HEK293 (cell line): ENCODE measurements around the gene RXRG.

ENCODE experiments used
- CTCF ChIA-PET: fragments of 350-600 bp; formaldehyde crosslinking; extraction: SDS; loops from one replicate; lab custom pipeline; 2021; ENCODE audit warnings: antibody characterized with exemption; lab: Yijun Ruan, JAX
- POLR2A ChIA-PET: fragments of 300-600 bp; formaldehyde crosslinking; extraction: SDS; loops from one replicate; lab custom pipeline; 2020; ENCODE audit warnings: antibody characterized with exemption, inconsistent platforms; lab: Yijun Ruan, JAX
- H3K27ac ChIP-seq: fragments of 200-500 bp; sonication (Bioruptor generic); 2 replicates; pipeline ENCODE4 v1.5.1; 2014; ENCODE audit warnings: low read depth, low read length, control low read depth, inconsistent platforms; ENCODE audit errors: extremely low read depth
- H3K36me3 ChIP-seq, 2 experiments: fragments of 200-500 bp in 1 of 2; sonication (Bioruptor generic) in 1 of 2; 1 replicate in 1 of 2; 2 replicates in 1 of 2; pipeline ENCODE4 v1.5.1; 2014 to 2017; ENCODE audit warnings: inconsistent platforms in 2 of 2, low read length in 2 of 2; ENCODE audit not compliant: control insufficient read depth in 2 of 2, insufficient read depth in 1 of 2
- H3K4me1 ChIP-seq: fragments of 200-500 bp; sonication (Bioruptor generic); 2 replicates; pipeline ENCODE4 v1.5.1; 2014; ENCODE audit warnings: mild to moderate bottlenecking, low read length, inconsistent platforms; ENCODE audit not compliant: control insufficient read depth, insufficient read depth
- H3K4me3 ChIP-seq: 2 replicates; pipeline ENCODE4 v1.5.1; 2011; ENCODE audit warnings: low read depth, mild to moderate bottlenecking, control low read depth, low read length, moderate library complexity
- H3K9me3 ChIP-seq: fragments of 200-500 bp; sonication (Bioruptor generic); 2 replicates; pipeline ENCODE4 v1.5.1; 2014; ENCODE audit warnings: low read depth, low read length, inconsistent platforms; ENCODE audit not compliant: control insufficient read depth, insufficient read depth
- FEZF1 ChIP-seq: fragments of 450-650 bp; formaldehyde crosslinking; IDR thresholded peaks from 2 replicates; pipeline ENCODE4 v1.5.1; 2016; ENCODE audit warnings: missing biosample characterization, missing genetic modification characterization
- KLF17 ChIP-seq: fragments of 450-650 bp; formaldehyde crosslinking; IDR thresholded peaks from 2 replicates; pipeline ENCODE4 v1.5.1; 2016; ENCODE audit warnings: missing biosample characterization, missing genetic modification characterization
- KLF8 ChIP-seq: fragments of 450-650 bp; formaldehyde crosslinking; IDR thresholded peaks from 2 replicates; pipeline ENCODE4 v1.5.1; 2016; ENCODE audit warnings: missing biosample characterization, missing genetic modification characterization
- KLF9 ChIP-seq: fragments of 450-650 bp; formaldehyde crosslinking; IDR thresholded peaks from 2 replicates; pipeline ENCODE4 v1.5.1; 2016; ENCODE audit warnings: missing biosample characterization, missing genetic modification characterization, low read depth
- PRDM4 ChIP-seq: fragments of 450-650 bp; formaldehyde crosslinking; IDR thresholded peaks from 2 replicates; pipeline ENCODE4 v1.5.1; 2017; ENCODE audit warnings: missing biosample characterization, missing genetic modification characterization
- SALL2 ChIP-seq: fragments of 450-650 bp; formaldehyde crosslinking; IDR thresholded peaks from 2 replicates; pipeline ENCODE4 v1.5.0; 2017; ENCODE audit warnings: missing biosample characterization, mild to moderate bottlenecking, missing genetic modification characterization, borderline replicate concordance
- YY1 ChIP-seq: fragments of 450-650 bp; formaldehyde crosslinking; IDR thresholded peaks from 2 replicates; pipeline ENCODE4 v1.5.1; 2018; ENCODE audit warnings: missing biosample characterization, missing genetic modification characterization
- YY2 ChIP-seq: fragments of 450-650 bp; formaldehyde crosslinking; IDR thresholded peaks from 2 replicates; pipeline ENCODE4 v1.5.1; 2016; ENCODE audit warnings: missing biosample characterization, missing genetic modification characterization
- ZBTB48 ChIP-seq: fragments of 450-650 bp; formaldehyde crosslinking; IDR thresholded peaks from 2 replicates; pipeline ENCODE4 v1.5.1; 2016; ENCODE audit warnings: missing biosample characterization, missing genetic modification characterization
- ZEB2 ChIP-seq: fragments of 450-650 bp; formaldehyde crosslinking; IDR thresholded peaks from 2 replicates; pipeline ENCODE4 v1.5.1; 2016; ENCODE audit warnings: missing biosample characterization, missing genetic modification characterization
- ZFP37 ChIP-seq: fragments of 450-650 bp; formaldehyde crosslinking; IDR thresholded peaks from 2 replicates; pipeline ENCODE4 v1.5.1; 2016; ENCODE audit warnings: missing biosample characterization, missing genetic modification characterization
- ZNF114 ChIP-seq: fragments of 450-650 bp; formaldehyde crosslinking; IDR thresholded peaks from 2 replicates; pipeline ENCODE4 v1.5.0; 2017; ENCODE audit warnings: missing biosample characterization, missing genetic modification characterization
- ZNF121 ChIP-seq: fragments of 450-650 bp; formaldehyde crosslinking; IDR thresholded peaks from 2 replicates; pipeline ENCODE4 v1.5.1; 2016; ENCODE audit warnings: missing biosample characterization, missing genetic modification characterization
- ZNF138 ChIP-seq: fragments of 450-650 bp; formaldehyde crosslinking; IDR thresholded peaks from 2 replicates; pipeline ENCODE4 v1.5.1; 2016; ENCODE audit warnings: missing biosample characterization, missing genetic modification characterization, borderline replicate concordance
- ZNF175 ChIP-seq: fragments of 450-650 bp; formaldehyde crosslinking; IDR thresholded peaks from 2 replicates; pipeline ENCODE4 v1.5.1; 2016; ENCODE audit warnings: missing biosample characterization, missing genetic modification characterization
- ZNF26 ChIP-seq: fragments of 450-650 bp; formaldehyde crosslinking; IDR thresholded peaks from 2 replicates; pipeline ENCODE4 v1.5.1; 2016; ENCODE audit warnings: missing biosample characterization, missing genetic modification characterization
- ZNF266 ChIP-seq: fragments of 450-650 bp; formaldehyde crosslinking; IDR thresholded peaks from 2 replicates; pipeline ENCODE4 v1.5.1; 2016; ENCODE audit warnings: missing biosample characterization, missing genetic modification characterization, low read depth
- ZNF292 ChIP-seq: fragments of 450-650 bp; formaldehyde crosslinking; IDR thresholded peaks from 2 replicates; pipeline ENCODE4 v1.5.1; 2016; ENCODE audit warnings: low read depth, missing biosample characterization, missing genetic modification characterization, borderline replicate concordance
- ZNF350 ChIP-seq: fragments of 450-650 bp; formaldehyde crosslinking; IDR thresholded peaks from 2 replicates; pipeline ENCODE4 v1.5.0; 2017; ENCODE audit warnings: missing biosample characterization, mild to moderate bottlenecking, missing genetic modification characterization
- ZNF366 ChIP-seq: fragments of 450-650 bp; formaldehyde crosslinking; conservative IDR thresholded peaks from 2 replicates; pipeline ENCODE4 v1.5.1; 2016; ENCODE audit warnings: missing biosample characterization, missing genetic modification characterization
- ZNF394 ChIP-seq: fragments of 450-650 bp; formaldehyde crosslinking; IDR thresholded peaks from 2 replicates; pipeline ENCODE4 v1.5.1; 2016; ENCODE audit warnings: missing biosample characterization, missing genetic modification characterization, mild to moderate bottlenecking, moderate library complexity, borderline replicate concordance
- ZNF488 ChIP-seq: fragments of 450-650 bp; formaldehyde crosslinking; IDR thresholded peaks from 2 replicates; pipeline ENCODE4 v1.5.1; 2016; ENCODE audit warnings: missing biosample characterization, missing genetic modification characterization
- ZNF555 ChIP-seq: fragments of 450-650 bp; formaldehyde crosslinking; conservative IDR thresholded peaks from 2 replicates; pipeline ENCODE4 v1.5.1; 2017; ENCODE audit warnings: missing biosample characterization, mild to moderate bottlenecking, missing genetic modification characterization, inconsistent platforms
- ZNF580 ChIP-seq: fragments of 450-650 bp; formaldehyde crosslinking; IDR thresholded peaks from 2 replicates; pipeline ENCODE4 v1.5.1; 2016; ENCODE audit warnings: missing biosample characterization, missing genetic modification characterization
- ZNF629 ChIP-seq: fragments of 450-650 bp; formaldehyde crosslinking; IDR thresholded peaks from 2 replicates; pipeline ENCODE4 v1.5.1; 2017; ENCODE audit warnings: missing biosample characterization, missing genetic modification characterization
- ZNF654 ChIP-seq: fragments of 450-650 bp; formaldehyde crosslinking; IDR thresholded peaks from 2 replicates; pipeline ENCODE4 v1.5.1; 2016; ENCODE audit warnings: low read depth, missing biosample characterization, missing genetic modification characterization
- ZNF670 ChIP-seq: fragments of 450-650 bp; formaldehyde crosslinking; IDR thresholded peaks from 2 replicates; pipeline ENCODE4 v1.5.1; 2016; ENCODE audit warnings: missing biosample characterization, missing genetic modification characterization, low read depth
- ZNF776 ChIP-seq: fragments of 450-650 bp; formaldehyde crosslinking; IDR thresholded peaks from 2 replicates; pipeline ENCODE4 v1.5.0; 2017; ENCODE audit warnings: missing biosample characterization, missing genetic modification characterization, borderline replicate concordance
- ZNF785 ChIP-seq: fragments of 450-650 bp; formaldehyde crosslinking; IDR thresholded peaks from 2 replicates; pipeline ENCODE4 v1.5.1; 2016; ENCODE audit warnings: missing biosample characterization, missing genetic modification characterization
- ZSCAN30 ChIP-seq: fragments of 450-650 bp; IDR thresholded peaks from 2 replicates; pipeline ENCODE4 v1.5.1; 2018; ENCODE audit warnings: missing biosample characterization, mild to moderate bottlenecking, missing genetic modification characterization, moderate library complexity

The RXRG gene

GRCh38 chr1:165355139-165355976 lies 89.6 kb downstream of the RXRG start:
- H3K4me3 ChIP-seq, result no peak overlapping the region
- H3K27ac ChIP-seq, result no peak overlapping the region
- no peaks in the 10 kb centered on the region for H3K36me3 ChIP-seq
- no peaks in the 10 kb centered on the region for H3K9me3 ChIP-seq
- no peaks in the 10 kb centered on the region for H3K4me1 ChIP-seq
- TF ChIP-seq ZNF488, result no peak
- TF ChIP-seq ZNF776 (tag by site-specific recombination), result no peak
- TF ChIP-seq ZFP37 (tag by site-specific recombination), result no peak
- TF ChIP-seq ZBTB48 (tag by site-specific recombination), result no peak
- TF ChIP-seq ZNF266 (tag by site-specific recombination), result no peak
- TF ChIP-seq KLF8 (tag by site-specific recombination), result no peak
- TF ChIP-seq KLF17 (tag by site-specific recombination), result no peak
- TF ChIP-seq ZNF670 (tag by site-specific recombination), result no peak
- TF ChIP-seq YY2 (tag by site-specific recombination), result no peak
- TF ChIP-seq ZNF121 (tag by site-specific recombination), result no peak
- no peak for TF ChIP-seq YY1
- TF ChIP-seq ZNF292, result no peak
- ChIA-PET CTCF (interaction anchor here (0.7 to 2.2 kb wide), 3 partner anchors 12 to 40 kb away, joined by 3 to 19 read pairs (median 5); no protein-coding TSS in a partner anchor), POLR2A (no interaction called here)

- H3K9me3 ChIP-seq, result no peaks in the 10 kb centered on the region
- POLR2A ChIA-PET, result no interaction called here
- H3K4me3 ChIP-seq, result no peak overlapping the region
- CTCF ChIA-PET, result interaction anchor here (2.2 kb wide), 1 partner anchor 13 kb away, joined by 19 read pairs; no protein-coding TSS in a partner anchor
- no peaks in the 10 kb centered on the region for H3K36me3 ChIP-seq
- no peak overlapping the region for H3K27ac ChIP-seq
- TF ChIP-seq KLF9 (no peak), ZNF26 (tag by site-specific recombination) (no peak), ZNF138 (tag by site-specific recombination) (no peak), ZNF114 (tag by site-specific recombination) (no peak), ZNF175 (tag by site-specific recombination) (no peak), ZNF394 (tag by site-specific recombination) (no peak), FEZF1 (no peak), ZNF785 (tag by site-specific recombination) (no peak), ZNF350 (tag by site-specific recombination) (no peak), ZNF629 (tag by site-specific recombination) (no peak), ZEB2 (tag by site-specific recombination) (no peak), ZNF580 (tag by site-specific recombination) (no peak), SALL2 (tag by site-specific recombination) (no peak), ZNF555 (tag by site-specific recombination) (no peak), ZNF654 (tag by site-specific recombination) (no peak), PRDM4 (no peak), ZSCAN30 (tag by site-specific recombination) (no peak), ZNF366 (no peak)
- no peaks in the 10 kb centered on the region for H3K4me1 ChIP-seq
These were observed 90.2 kb downstream of the RXRG start for GRCh38 chr1:165354739-165355138.
